Epithelial cell of esophagus (primary cell): ENCODE measurements around the gene BICD2.

Experiments
- DNase-seq: peaks from one replicate; pipeline ENCODE4 v3.0.0; 2010; ENCODE audit warnings: low read depth
- H3K4me3 ChIP-seq: 2 replicates; pipeline ENCODE4 v1.5.1; 2011; ENCODE audit warnings: mild to moderate bottlenecking, low read length, control low read depth
- TF ChIP-seq, protein P1 (sequence below): IDR thresholded peaks from 2 replicates; pipeline ENCODE4 v1.5.1; 2011; ENCODE audit warnings: low read depth, mild to moderate bottlenecking, low read length, control low read depth, inconsistent platforms; ENCODE audit not compliant: insufficient read depth; ENCODE audit errors: missing control alignments

The BICD2 gene

DNA sequence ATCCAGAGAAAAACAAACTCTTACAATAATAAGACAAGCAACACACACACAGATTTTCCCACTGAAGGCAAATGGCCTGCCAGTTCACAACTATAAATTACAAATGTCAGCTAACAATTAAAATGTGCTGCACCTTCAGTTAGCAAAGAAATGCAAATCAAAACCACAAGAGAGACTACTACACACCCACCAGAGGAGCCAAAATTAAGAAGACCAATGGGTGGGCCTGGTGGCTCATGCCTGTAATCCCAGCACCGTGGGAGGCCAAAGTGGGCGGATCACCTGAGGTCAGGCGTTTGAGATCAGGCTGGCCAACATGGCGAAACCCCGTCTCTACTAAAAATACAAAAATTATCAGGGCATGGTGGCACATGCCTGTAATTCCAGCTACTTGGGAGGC, 79.6 kb downstream of the BICD2 start:
- DNase-seq = no peak
- TF ChIP-seq, protein P1, sequence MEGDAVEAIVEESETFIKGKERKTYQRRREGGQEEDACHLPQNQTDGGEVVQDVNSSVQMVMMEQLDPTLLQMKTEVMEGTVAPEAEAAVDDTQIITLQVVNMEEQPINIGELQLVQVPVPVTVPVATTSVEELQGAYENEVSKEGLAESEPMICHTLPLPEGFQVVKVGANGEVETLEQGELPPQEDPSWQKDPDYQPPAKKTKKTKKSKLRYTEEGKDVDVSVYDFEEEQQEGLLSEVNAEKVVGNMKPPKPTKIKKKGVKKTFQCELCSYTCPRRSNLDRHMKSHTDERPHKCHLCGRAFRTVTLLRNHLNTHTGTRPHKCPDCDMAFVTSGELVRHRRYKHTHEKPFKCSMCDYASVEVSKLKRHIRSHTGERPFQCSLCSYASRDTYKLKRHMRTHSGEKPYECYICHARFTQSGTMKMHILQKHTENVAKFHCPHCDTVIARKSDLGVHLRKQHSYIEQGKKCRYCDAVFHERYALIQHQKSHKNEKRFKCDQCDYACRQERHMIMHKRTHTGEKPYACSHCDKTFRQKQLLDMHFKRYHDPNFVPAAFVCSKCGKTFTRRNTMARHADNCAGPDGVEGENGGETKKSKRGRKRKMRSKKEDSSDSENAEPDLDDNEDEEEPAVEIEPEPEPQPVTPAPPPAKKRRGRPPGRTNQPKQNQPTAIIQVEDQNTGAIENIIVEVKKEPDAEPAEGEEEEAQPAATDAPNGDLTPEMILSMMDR = no peak
- no peak overlapping the region for H3K4me3 ChIP-seq

DNA sequence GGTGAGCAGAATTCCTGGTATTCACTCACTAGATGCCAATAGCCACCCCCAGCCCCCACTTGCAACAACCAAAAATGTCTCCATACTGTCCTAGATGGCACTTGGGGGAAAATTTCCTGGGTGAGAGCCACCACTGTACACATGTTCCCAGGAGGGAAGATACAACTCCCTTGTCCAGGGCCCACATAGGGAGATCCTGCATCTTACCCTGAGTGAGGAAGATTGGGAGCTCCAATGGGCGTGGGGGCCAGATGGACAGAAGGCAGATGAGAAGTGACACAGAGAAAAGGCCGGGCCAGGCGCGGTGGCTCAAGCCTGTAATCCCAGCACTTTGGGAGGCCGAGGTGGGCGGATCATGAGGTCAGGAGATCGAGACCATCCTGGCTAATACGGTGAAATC, 82.4 kb downstream of the BICD2 start:
- TF ChIP-seq, protein P1 = no peak
- DNase-seq = no peak

DNA sequence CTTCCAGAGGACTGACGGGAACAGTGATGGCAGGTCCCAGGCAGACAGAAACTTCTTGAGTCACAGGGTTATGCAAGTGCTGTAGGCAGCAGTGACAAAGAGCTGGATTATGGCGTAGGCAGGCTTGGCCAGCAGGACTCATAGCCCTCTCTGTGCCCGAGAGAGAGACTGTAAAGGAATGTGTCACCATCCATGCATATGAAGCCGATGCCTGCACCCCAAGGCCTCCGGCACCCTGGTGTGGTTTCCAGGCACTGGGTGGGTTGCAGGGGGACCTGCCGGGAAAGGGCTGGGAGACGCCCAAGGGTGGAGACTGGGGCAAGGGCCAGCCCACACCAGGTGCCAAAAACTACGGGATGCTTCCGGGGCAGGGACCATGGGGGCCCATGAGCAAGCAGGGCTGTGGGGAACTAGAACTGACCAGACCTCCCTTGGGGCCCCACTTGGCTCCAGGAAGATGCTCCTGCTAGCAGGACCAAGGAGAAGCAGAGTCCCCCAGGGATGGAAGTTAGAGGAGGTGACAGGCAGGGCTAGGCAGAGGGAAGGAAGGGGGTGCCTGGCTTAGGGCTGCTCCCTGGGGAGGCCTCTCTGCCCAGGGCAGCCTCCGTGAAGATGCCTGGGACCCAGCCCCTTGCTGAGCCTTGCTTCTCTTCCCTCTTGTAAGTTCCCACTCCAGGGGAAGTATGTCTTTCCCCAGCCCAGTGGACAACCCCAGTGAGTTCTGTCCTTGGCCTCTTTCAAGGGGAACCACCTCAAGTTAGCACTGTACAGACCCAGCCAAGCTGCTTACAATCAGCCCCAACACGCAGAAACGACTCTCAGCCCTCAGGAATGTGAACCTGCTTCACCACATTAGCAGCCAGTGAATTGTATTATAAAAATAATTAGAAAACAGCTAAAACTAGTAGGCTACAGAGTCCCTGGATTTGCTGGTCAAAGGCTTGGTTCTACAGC, 84.2 kb downstream of the BICD2 start:
- no peak overlapping the region for H3K4me3 ChIP-seq
- DNase-seq = peak; percentile 96
- TF ChIP-seq, protein P1 = no peak

More for the DNA sequence above, 82.4 kb downstream of the BICD2 start:
- H3K4me3 ChIP-seq = no peak overlapping the region

DNA sequence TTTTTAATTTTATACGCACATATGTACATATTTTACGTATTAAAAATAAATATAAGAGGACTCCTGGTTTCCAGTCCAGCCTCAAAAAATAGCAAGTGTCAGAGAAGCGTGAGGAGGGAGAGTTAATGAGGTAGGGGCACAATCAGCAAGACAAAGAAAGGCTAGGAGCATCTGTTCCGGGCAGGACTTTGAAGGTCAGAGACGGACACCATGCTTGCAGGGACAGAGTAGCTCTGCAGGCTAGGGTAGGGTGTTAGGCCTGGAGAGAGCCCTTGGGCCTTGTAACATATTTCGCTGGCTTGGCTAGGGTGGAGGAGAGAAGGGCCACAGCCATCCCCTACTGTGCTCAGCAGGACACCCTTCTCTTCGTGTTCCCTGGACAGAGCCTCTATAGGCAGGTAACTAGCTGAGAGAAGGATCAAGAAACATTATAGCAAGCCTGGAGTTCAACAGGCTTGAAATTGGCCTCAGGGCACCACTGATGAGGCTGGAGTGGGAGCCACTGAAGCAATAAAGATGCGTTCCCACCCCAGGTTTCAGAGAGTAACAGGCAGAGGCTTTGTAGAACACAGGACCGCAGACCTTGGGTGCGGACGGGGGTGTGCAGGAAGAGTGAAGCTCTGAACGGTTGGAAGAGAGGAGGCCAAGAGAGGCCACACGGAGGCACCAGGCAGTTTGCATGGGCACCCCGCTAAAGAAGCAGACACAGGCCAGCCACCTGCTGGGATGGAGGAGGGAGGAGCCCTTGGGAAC, 85.0 kb downstream of the BICD2 start:
- no peak overlapping the region for H3K4me3 ChIP-seq
- DNase-seq = no peak
- TF ChIP-seq, protein P1 = no peak

DNA sequence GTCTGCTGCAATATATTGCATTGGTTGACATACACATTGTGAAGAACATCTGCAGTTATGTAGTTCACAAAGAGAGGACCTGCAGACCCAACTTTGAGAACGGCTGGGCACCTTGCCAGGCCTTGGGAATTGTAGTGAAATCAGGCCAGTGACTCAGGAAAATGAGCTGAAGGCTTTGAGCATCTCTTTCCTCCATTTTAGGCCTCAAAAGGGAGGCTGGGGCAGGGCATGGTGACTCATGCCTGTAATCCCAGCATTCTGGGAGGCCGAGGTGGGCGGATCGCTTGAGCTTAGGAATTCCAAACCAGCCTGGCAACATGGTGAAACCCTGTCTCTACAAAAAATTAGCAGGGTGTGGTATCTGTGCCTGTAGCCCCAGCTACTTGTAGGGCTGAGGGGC, 93.3 kb downstream of the BICD2 start:
- DNase-seq = peak; percentile 92
- peak overlapping the region; percentile 85 for H3K4me3 ChIP-seq
- TF ChIP-seq, protein P1 = no peak

DNA sequence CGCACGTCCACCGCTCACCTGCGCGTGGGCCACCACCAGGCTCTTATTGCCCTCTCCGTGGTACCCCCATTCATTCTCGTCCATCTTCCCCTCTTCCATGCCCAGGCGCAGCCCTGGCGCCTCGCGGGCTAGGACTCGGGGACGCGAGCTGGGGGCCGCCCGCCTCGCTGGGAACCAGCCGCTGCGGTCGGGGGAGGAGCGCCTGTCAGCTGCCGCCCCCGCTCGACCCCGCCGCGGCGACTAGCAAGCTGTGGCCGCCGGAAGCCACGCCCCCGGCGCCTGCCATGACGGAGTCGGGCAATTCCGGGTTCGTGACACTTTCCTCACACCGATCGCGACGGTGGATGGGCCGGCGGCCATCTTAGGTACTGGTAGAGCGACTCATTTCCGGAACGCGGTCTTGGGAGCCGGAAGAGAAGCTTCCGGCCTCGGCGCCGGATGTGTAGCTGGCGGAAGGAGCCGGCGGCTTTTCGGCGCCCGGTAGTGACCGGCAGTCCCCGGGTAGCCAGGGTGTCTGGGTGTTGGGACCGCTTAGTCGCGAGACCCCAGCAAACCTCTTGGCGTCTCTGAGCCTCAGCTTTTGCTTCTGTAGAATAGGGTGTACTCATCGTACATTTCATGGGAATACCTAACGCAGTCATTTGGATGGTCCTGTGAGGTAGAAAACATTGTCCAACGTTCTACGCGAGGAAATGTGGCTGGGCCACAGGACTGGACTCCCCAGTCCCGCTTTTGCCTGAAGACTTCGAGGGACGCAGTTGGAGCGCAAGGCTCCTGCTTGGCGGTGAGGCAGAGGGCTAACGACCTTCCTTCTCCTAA, 94.5 kb downstream of the BICD2 start, which contains the start of gene IPPK:
Gene IPPK, minus strand, starts transcription at position 242 of the 819 bp plus-strand sequence. Its CDS starts 143 bp downstream, at position 99.
- peak within 1 kb of the TSS; percentile 85 for H3K4me3 ChIP-seq
- peak; percentile 99 for DNase-seq
- TF ChIP-seq, protein P1 = no peak
